Fibroblast of pulmonary artery (primary cell): ENCODE results near the gene ELMO1.

Experiments used
- DNase-seq: peaks from one replicate; pipeline ENCODE4 v3.0.0-alpha.2; 2010; ENCODE audit warnings: low read depth
- H3K4me3 ChIP-seq: replicated peaks from 2 replicates; pipeline ENCODE4 v1.5.1; 2011; ENCODE audit warnings: low read depth, mild to moderate bottlenecking, control low read depth, low read length, moderate library complexity
- CTCF ChIP-seq: IDR thresholded peaks from 2 replicates; pipeline ENCODE4 v1.5.1; 2011; ENCODE audit warnings: mild to moderate bottlenecking, control low read depth, low read length, inconsistent platforms; ENCODE audit errors: missing control alignments

ELMO1 gene

GRCh38 chr7:36844374-36844773 lies 604.3 kb downstream of the ELMO1 start:
- DNase-seq = no peak
- no peak overlapping the region for H3K4me3 ChIP-seq
- TF ChIP-seq CTCF = no peak

GRCh38 chr7:36840904-36841303 lies 607.8 kb downstream of the ELMO1 start:
- no peak for DNase-seq
- TF ChIP-seq CTCF = no peak
- H3K4me3 ChIP-seq = no peak overlapping the region

GRCh38 chr7:36838616-36839225 lies 609.9 kb downstream of the ELMO1 start:
- no peak for DNase-seq
- no peak overlapping the region for H3K4me3 ChIP-seq
- TF ChIP-seq CTCF = no peak

GRCh38 chr7:36831049-36831448 lies 617.6 kb downstream of the ELMO1 start:
- TF ChIP-seq CTCF = no peak
- H3K4me3 ChIP-seq = no peak overlapping the region
- DNase-seq = no peak

GRCh38 chr7:36827726-36828703 lies 620.6 kb downstream of the ELMO1 start:
- no peak for DNase-seq
- H3K4me3 ChIP-seq = no peak overlapping the region
- TF ChIP-seq CTCF = no peak

GRCh38 chr7:36825501-36825900 lies 623.2 kb downstream of the ELMO1 start:
- no peak for DNase-seq
- TF ChIP-seq CTCF = no peak
- H3K4me3 ChIP-seq = no peak overlapping the region
